GM19238 (cell line): ENCODE data around the gene C1orf210.

Source experiments
- DNase-seq: peaks from one replicate; pipeline ENCODE4 v3.0.0; 2011; ENCODE audit warnings: low spot score; ENCODE audit not compliant: insufficient read length

C1orf210 gene

DNA sequence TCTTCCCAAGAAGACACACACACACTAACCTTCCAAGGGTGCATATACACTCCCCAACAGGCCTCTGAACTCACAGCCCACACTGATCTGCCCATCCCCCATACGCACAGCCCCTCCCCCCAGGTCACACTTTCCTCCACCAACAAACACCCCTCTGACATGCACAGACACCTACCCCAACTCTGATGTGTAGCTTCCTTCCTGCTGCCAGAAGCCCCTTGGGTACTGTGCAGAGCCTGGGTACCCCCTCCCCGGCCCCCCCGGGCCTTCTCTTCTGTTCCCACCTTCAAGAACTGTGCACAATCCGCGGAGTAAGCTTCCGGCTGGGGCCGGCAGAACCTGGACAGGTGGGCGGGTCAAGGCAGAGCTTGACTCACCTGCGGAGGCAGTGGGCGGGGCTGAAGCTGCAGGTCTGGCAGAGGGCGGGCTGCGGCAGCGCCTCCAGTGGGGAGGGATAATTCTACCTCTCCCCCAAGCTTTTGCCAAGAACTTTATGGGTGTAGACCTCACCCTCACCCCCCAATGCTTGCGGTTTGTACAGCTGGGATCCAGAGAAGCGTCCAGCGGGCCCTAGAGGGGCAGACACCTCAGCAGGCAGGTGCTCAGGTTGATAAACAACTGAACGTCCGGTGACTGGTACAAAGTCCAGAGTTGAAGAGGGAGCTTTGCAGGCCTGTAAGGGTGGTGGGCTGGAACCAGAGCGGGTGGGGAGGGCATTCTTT, at the start of gene C1orf210:
C1orf210 (minus strand) TSS at position 313 of the 722 bp plus-strand sequence. CDS start 2,311 bp downstream, outside the sequence.
- DNase-seq, result no peak

DNA sequence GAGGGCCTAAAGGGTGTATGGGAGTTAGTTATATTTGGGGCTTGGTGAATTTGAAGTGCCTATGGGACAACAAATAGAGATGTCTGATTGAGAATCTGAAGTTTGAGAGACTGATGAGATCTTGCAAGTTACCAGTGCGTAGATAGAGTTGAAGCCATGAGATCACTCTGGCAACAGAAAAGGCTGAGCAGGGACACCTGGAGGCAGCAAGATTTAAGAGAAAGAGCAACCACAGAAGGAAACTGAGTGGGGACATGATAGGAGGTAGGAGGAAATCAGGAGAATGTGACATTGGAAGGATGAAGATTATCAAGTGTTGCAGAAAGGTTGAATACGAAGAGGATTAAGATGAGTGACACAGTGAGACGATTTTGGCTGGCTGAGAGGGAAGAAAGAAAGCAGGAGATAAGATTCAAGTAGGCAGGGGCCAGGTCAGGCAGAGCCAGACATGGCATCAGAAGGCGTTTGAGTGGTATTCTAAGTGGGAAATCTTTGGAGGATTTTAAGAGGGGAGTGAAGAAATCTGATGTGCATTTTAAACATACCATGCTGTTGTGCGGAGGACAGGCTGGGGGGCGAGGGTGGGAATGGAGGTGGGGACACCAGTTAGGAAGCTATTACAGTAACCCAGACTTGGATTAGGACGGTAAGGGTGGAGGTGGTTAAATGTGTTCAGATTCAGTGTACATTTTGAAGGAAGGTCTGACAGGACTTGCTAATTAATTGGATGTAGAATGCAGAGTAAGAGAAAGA, 49.2 kb upstream of the C1orf210 start:
- DNase-seq, result no peak

DNA sequence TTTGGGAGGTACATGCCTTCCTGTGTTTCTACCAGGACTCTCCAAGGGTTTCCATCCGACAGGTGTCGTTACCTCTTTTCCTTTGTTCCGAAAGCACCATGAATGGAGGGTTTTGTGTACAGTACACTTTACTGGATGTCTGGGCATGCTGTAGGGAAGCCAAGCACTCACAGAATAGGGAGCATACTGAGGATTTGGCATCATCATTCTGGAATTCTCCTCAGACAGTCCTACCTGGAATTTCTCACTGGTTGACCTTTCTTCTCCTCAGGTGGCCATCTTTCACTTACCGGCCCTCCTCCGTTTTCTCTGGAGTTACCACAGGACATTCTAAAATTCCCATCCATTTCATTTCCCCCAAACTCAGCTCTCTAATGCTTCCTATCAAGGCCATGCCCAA, 46.3 kb upstream of the C1orf210 start:
- DNase-seq, result no peak

DNA sequence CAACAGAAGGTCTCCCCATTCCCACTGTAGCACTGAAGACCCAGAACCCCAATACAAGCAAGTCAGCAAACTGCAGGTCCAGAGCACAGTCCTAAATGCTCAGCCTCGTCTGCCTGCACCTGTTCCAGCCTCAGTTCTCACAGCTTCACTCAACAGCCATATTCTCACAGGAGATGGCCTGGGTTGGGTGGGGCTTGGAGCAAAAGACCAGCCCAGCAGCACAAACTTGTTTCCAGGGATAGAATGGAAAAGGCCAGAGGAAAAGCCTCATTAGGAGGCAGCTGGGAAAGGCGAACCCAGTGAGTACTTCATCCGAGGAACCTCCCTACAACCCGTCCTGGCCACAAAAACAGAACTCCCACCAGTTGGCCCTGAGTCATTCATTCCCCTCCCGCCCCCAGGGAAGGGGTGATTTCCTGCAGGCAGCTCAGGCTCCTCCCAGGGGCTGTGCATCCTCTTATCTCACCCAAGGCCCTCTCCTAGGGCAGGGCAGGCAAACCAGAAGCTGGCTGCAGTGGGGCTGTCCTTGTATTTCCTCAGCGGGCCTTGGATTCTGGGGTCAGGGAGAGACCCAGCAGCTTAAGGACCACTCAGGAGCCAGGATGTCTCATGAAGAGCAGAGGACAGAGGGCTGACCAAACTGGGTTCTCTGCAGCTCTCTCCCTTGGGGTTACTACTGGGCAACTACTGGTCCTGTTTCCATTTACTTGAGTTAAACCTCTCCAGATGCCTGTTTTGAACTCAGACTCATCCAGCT, 44.8 kb upstream of the C1orf210 start:
- DNase-seq, result no peak

DNA sequence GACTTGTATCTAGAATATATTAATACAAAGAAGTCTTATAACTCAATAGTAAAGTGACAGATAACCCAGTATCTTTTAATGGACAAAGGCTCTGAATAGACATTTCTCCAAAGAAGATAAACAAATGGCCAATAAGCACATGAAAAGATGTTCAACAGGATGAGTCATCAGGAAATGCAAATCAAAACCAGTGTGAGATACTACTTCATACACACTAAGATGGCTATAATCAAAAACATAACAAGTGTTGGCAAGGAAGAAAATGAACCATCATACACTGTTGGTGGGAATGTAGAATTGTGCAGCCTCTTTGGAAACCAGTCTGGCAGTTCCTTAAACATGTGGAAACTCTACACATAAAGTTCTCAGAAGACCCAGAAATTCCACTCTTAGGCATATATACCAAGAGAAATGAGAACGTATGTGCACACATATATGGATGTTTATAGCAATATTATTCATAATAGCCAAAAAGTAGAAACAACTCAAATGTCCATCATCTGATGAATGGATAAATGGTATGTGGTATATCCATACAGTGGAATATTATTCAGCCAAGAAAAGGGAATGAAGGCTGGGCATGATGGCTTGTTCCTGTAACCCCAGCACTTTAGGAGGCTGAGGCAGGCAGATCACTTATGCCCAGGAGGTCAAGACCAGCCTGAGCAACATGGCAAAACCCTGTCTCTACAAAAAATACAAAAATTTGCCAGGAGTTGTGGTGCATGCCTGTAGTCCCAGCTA, 42.3 kb upstream of the C1orf210 start:
- no peak for DNase-seq

DNA sequence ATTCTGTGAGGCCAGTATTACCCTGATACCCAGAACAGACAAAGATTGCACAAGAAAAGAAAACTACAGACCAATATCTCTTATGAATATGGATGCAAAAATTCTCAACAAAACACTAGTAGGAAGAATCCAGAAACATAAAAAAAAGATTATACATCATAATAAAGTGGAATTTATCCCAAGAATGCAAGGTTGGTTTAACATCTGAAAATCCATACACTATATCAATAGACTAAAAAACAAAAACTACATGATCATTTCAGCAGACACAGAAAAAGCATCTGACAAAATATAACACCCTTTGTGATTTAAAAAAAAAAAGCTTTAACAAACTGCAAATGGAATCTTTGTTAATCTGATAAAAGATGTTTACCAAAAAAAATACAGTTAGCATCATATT, 40.0 kb upstream of the C1orf210 start:
- DNase-seq, result no peak

- no peak for DNase-seq
Observed at GRCh38 chr1:43324810-43325209, 39.4 kb upstream of the C1orf210 start.

DNA sequence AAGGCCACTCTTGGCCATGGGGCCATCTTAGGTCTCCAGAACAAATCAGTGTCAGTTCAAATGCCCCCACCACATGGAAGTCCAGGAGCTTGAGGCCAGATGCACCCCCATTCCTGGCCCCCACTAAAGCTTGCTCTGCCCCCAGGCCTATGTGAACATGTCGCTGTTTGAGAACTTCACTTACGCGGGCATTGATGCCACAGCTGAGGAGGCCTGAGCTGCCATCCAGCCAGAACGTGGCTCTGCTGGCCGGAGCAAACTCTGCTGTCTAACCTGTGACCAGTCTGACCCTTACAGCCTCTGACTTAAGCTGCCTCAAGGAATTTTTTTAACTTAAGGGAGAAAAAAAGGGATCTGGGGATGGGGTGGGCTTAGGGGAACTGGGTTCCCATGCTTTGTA, 37.1 kb upstream of the C1orf210 start:
- DNase-seq, result no peak

GRCh38 chr1:43321331-43321891, 36.0 kb upstream of the C1orf210 start:
- DNase-seq, result no peak

DNA sequence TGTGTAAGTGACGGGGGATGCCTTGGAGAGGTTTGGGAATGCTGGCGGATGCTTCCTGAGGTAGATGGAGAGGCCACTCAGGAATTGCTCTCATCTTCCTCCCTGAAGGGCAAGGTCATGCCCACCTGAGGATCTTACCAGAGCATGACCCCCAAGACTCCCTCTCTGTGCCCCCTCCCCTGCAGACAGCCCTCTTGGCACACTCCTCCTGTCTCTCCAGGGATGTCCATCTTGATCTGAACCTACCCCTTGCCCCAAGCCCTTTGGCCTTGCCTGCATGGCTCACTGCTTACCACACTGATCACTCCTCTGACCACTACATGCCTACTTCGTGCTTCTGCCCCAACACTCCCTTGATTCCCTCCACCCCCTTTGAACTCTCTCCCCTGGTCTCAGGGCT, 34.4 kb upstream of the C1orf210 start:
- DNase-seq, result no peak

DNA sequence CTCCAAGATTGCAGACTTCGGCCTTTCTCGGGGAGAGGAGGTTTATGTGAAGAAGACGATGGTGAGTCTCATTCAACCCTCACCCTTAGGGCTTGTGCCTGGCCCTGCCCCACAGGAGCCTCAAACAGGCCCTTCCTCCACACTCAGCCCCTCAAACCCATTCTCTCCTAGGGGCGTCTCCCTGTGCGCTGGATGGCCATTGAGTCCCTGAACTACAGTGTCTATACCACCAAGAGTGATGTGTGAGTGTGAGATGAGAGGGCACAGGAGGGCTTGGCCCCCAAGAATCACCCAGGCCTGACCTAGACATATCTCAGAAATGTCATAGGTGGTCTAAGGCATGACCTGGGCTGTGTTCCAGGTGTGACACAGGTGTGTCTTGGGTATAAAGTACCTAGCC, 33.9 kb upstream of the C1orf210 start:
- DNase-seq, result no peak

- no peak for DNase-seq
Observed at GRCh38 chr1:43318831-43319230, 33.5 kb upstream of the C1orf210 start.

DNA sequence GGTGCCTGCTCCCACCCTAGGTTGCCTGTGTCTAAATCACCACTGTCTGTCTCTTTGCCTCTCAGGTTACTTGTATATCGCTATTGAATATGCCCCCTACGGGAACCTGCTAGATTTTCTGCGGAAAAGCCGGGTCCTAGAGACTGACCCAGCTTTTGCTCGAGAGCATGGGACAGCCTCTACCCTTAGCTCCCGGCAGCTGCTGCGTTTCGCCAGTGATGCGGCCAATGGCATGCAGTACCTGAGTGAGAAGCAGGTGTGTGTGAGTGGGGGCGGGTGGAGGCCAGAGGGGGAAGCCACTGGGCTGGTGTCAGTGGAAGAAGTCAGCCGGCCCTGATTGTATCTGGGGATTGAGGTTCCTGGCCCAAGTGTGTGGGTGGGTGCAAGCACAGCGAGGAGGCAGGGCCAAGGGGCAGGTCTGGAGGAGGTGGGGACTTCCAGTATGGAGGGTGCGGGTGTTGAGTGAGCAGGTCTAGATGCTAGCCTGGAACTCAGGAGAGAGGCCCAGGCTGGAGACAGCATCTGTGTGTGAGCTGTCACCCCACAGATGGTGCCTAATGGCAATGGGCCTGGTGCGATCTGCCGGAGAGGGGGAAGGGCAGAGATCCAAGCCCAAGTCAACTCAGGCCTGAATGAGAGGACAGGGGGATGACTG, 32.6 kb upstream of the C1orf210 start:
- no peak for DNase-seq

DNA sequence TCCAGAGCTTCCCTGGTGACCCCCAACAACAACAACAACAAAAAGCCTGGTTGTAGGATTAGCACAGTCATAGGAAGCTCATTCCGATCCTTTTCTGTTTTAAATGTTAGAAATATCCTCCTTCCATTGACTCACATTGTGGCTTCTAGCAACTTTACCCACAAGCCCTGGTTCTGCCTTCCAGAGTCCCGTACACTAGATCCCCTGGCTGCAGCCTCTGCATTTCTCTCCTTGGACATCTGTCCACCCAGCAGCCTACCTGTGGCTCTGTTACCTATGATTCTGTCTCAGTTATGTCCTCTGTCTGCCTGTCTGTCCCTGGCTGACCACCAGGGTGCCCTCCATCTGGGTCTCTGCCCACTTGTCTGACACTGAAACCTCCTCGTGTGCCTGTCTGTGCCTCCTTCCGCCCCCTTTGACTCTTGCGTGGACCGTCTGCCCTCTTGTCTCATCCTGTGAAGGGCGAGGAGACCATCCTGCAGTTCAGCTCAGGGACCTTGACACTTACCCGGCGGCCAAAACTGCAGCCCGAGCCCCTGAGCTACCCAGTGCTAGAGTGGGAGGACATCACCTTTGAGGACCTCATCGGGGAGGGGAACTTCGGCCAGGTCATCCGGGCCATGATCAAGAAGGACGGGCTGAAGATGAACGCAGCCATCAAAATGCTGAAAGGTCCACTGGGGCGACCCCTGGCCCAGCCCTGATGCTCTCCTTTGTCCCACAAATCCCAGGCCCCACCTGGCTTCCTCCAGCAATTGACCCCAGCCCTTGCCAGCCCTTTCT, 31.5 kb upstream of the C1orf210 start:
- no peak for DNase-seq

DNA sequence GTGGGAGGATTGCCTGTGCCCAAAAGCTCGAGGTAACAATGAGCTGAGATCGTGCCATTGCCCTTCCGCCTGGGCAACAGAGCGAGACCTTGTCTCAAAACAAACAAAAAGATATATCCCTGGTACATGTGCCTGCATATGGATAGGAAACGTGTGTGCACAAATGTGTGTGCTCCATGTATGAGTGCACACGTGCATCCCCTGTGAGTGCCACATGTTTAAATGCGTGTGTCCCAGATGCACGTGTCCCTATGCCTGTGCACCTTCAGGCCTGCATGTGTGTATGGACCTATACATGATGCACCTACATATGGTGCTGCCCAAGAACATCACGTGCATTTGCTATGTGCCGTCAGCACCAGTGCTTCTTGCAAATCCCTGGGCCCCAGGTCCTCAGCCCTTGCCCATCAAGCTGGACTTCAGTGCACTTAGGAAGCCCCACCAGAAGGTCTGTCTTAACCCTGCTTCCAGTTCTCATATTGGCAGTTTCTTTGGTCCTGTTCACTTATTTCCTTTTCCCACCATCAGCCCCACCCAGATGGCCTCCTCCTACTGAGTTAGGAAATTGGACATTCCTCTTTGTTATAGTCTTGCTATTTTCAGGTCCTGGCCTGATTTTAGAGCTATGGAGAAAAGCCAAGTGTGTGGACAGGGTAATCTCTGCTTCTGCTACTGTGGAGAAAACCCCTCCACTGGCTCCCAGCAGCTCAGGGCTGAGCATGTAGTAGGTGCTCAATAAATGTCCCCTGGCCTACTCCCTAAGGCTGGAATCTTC, 30.8 kb upstream of the C1orf210 start:
- DNase-seq, result no peak

DNA sequence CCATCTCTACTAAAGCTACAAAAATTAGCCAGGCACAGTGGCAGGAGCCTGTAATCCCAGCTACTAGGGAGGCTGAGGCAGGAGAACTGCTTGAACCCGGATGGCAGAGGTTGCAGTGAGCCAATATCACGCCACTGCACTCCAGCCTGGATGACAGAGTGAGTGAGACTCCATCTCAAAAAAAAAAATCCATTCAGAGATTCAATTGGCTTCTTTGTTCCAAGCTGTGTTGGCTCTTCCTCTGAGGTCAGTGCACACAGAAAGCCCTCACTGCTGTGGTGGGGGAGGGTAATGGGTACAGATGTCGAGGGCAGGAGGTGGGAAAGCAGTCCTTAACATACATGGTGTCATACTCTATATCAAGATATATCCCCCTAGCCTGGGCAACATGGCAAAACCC, 30.1 kb upstream of the C1orf210 start:
- no peak for DNase-seq

DNA sequence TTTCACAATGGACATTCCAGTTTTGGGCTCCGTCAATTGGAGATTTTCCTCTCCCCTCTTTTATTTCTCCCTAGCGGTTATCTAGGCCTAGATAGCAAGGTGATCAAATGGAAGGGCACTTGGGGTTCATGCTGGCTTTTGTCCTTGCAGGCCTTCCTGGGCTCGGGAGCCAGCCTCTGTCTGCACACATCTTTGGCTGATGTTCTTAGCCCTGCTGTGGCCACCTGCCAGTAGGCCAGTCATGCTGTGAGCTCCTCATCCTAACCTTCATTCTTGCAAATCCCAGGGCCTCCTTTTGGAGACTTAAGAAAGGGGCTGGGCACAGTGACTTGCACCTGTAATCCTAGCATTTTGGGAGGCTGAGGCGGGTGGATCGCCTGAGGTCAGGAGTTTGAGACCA, 28.9 kb upstream of the C1orf210 start:
- no peak for DNase-seq

GRCh38 chr1:43313771-43314170, 28.4 kb upstream of the C1orf210 start:
- no peak for DNase-seq
